ENCODE measurements around the gene B3GAT1.

DNA sequence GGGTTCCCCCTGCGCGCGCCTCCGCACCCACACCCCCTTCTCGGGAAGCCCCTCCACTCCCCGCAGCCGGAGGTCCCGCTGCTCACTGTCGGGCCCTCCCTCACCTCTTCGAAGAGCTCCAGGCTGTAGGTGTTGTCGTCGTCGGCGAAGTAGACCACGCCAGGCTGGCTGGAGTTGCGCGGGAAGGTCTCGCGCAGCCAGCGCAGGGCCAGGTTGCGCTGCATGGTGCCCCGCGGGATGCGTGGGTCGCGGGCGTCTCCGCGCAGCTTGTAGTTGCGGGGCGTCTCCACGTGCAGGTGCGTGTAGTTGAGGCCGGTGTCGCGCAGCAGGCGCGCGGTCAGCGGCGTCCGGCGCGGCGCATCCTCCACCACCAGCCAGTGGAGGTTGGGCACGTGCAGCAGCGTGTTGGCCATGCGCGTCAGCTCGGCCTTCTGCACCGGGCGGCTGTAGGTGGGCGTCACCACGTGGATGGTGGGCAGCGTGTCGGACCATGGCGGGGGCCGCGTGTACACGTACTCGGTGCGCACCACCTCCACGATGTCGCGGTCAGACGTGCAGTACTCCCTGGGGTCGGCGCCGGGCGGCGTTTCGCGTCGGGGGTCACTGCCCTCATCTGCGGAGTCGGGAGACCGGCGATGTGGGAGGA is 28.3 kb downstream of the B3GAT1 start:
- TF ChIP-seq POLR2A (IDR thresholded peaks at IDR 0.05; ENCODE audit: low read depth, low read length) (no peak), POLR2AphosphoS5 (IDR thresholded peaks at IDR 0.05; ENCODE audit: low read depth, low read length) (no peak), TAF1 (IDR thresholded peaks at IDR 0.05; ENCODE audit: low read depth, low read length) (no peak), POU2F2 (IDR thresholded peaks at IDR 0.05; ENCODE audit: low read depth, low read length) (no peak)
